OCI-LY7 (cell line): ENCODE measurements around the gene JPH3. TPM values are rescaled to one million over a fixed set of nuclear protein-coding genes. Genes with fewer than 3 reads are reported as not detected.

Experiments
- BruUV-seq: library from RNA; stranded (reverse); fragments of 400-500 nt; replicated peaks from 2 replicates; lab custom pipeline; 2021; lab: Mats Ljungman, UMichigan
- CTCF ChIA-PET: fragments of 300-600 bp; sonication (Branson Sonifier 250); formaldehyde crosslinking; loops from one replicate; lab custom pipeline; 2022; ENCODE audit warnings: antibody characterized with exemption; ENCODE audit not compliant: unreplicated experiment; lab: Charles Lee
- POLR2A ChIA-PET: fragments of 300-600 bp; sonication (Branson Sonifier 250); formaldehyde crosslinking; loops from one replicate; lab custom pipeline; 2022; ENCODE audit warnings: antibody characterized with exemption; lab: Charles Lee
- DNase-seq: peaks from one replicate; pipeline ENCODE4 v3.0.0-alpha.2; 2015; ENCODE audit warnings: low spot score
- H2AFZ ChIP-seq: fragments of 200-600 bp; sonication (generic), shearing (Covaris generic); 2 replicates; pipeline ENCODE4 v1.6.1; 2014; ENCODE audit warnings: mild to moderate bottlenecking, antibody characterized with exemption, low read length, moderate library complexity
- H3K27ac ChIP-seq: fragments of 200-600 bp; sonication (generic); 2 replicates; pipeline ENCODE4 v1.5.1; 2014; ENCODE audit warnings: mixed run types, low read depth, mild to moderate bottlenecking, moderate library complexity, low read length, inconsistent platforms; ENCODE audit not compliant: poor library complexity, severe bottlenecking
- H3K36me3 ChIP-seq: fragments of 200-600 bp; sonication (generic); 2 replicates; pipeline ENCODE4 v1.6.1; 2014; ENCODE audit warnings: mild to moderate bottlenecking, antibody characterized with exemption, low read length, moderate library complexity, mixed read lengths; ENCODE audit not compliant: insufficient read depth
- H3K4me1 ChIP-seq: fragments of 200-600 bp; sonication (generic); 2 replicates; pipeline ENCODE4 v1.5.1; 2014; ENCODE audit warnings: mild to moderate bottlenecking, low read length; ENCODE audit not compliant: insufficient read depth, poor library complexity, severe bottlenecking
- H3K4me2 ChIP-seq: fragments of 200-600 bp; sonication (generic); 2 replicates; pipeline ENCODE4 v1.6.1; 2014; ENCODE audit warnings: mild to moderate bottlenecking, low read length
- H3K4me3 ChIP-seq: fragments of 200-600 bp; sonication (generic); 2 replicates; pipeline ENCODE4 v1.5.1; 2014; ENCODE audit warnings: mild to moderate bottlenecking, low read depth, low read length; ENCODE audit not compliant: poor library complexity, severe bottlenecking
- H3K79me2 ChIP-seq: fragments of 200-600 bp; sonication (generic); 2 replicates; pipeline ENCODE4 v1.6.1; 2016; ENCODE audit warnings: low read depth, mild to moderate bottlenecking, low read length, moderate library complexity, mixed read lengths; ENCODE audit not compliant: insufficient read depth
- H3K9me2 ChIP-seq: fragments of 200-600 bp; sonication (generic); 2 replicates; pipeline ENCODE4 v1.6.1; 2016; ENCODE audit warnings: mild to moderate bottlenecking, low read length, mixed read lengths; ENCODE audit not compliant: insufficient read depth
- H3K9me3 ChIP-seq: fragments of 200-600 bp; sonication (generic); 2 replicates; pipeline ENCODE4 v1.6.1; 2014; ENCODE audit warnings: mild to moderate bottlenecking, mixed run types, low read length, mixed read lengths
- H4K20me1 ChIP-seq: fragments of 200-600 bp; sonication (generic); 2 replicates; pipeline ENCODE4 v1.6.1; 2014; ENCODE audit warnings: mild to moderate bottlenecking, antibody characterized with exemption, low read length, moderate library complexity, mixed read lengths; ENCODE audit not compliant: insufficient read depth
- CTCF ChIP-seq: fragments of 200-600 bp; sonication (generic); conservative IDR thresholded peaks from 2 replicates; pipeline ENCODE4 v1.5.1; 2014; ENCODE audit warnings: mild to moderate bottlenecking, antibody characterized with exemption, low read length, moderate library complexity, mixed read lengths
- EZH2phosphoT487 ChIP-seq: fragments of 200-600 bp; sonication (generic); IDR thresholded peaks from 2 replicates; pipeline ENCODE4 v1.6.1; 2018; ENCODE audit warnings: low read depth, borderline replicate concordance, mild to moderate bottlenecking, mixed run types, antibody characterized with exemption, low read length, moderate library complexity, mixed read lengths
- intact Hi-C: fragments of 100-400 bp; cut with micrococcal nuclease; formaldehyde crosslinking; loops from one replicate; pipeline ENCODE4 v1.10.0; 2022; ENCODE audit not compliant: unreplicated experiment
- total RNA-seq, 2 experiments: library from RNA; depleted of rRNA in 1 of 2; stranded (reverse); fragments of >200 nt in 1 of 2; shearing (Covaris generic) in 1 of 2; gene quantifications; 2 replicates each; pipeline ENCODE4 v1.2.3, GENCODE V29; 2014 to 2022

Gene JPH3
- total RNA-seq, 2 experiments from 2014 or later = not detected

GRCh38 chr16:87746178-87746577, 143.9 kb downstream of the JPH3 start:
- BruUV-seq = no TSS peak
- Histone ChIP-seq H4K20me1 (peaks cover 7% of the 10 kb centered on the region; the same call in 1 of the 2 replicates), H2AFZ (no peak overlapping the region), H3K4me1 (no peaks in the 10 kb centered on the region), H3K4me2 (no peak overlapping the region), H3K79me2 (peaks cover 26% of the 10 kb centered on the region), H3K36me3 (peaks cover 96% of the 10 kb centered on the region), H3K9me2 (no peaks in the 10 kb centered on the region), H3K4me3 (no peak overlapping the region), H3K27ac (no peak overlapping the region), H3K9me3 (no peaks in the 10 kb centered on the region)
- CTCF ChIA-PET = no interaction called here
- no peak for DNase-seq
- POLR2A ChIA-PET = no interaction called here
- intact Hi-C loops = no loop called here
- TF ChIP-seq EZH2phosphoT487 (no peak), CTCF (no peak)

Other genes starting within 250 kb of the JPH3 start
- gene FBXO31, start 218.7 kb upstream of the JPH3 start, total RNA-seq (2014; rRNA removed; shearing (Covaris generic)) = 14.5 and 26.0 TPM in 2 replicates
- gene FBXO31, start 218.7 kb upstream of the JPH3 start, total RNA-seq (2022) = 25.5 and 32.4 TPM in 2 replicates
- 15.3 and 15.5 TPM in 2 replicates for gene MAP1LC3B, start 210.2 kb upstream of the JPH3 start, total RNA-seq (2014; rRNA removed; shearing (Covaris generic))
- gene MAP1LC3B, start 210.2 kb upstream of the JPH3 start, total RNA-seq (2022) = 43.8 and 48.5 TPM in 2 replicates
- 6.0 and 8.5 TPM in 2 replicates for gene ZCCHC14, start 109.5 kb upstream of the JPH3 start, total RNA-seq (2014; rRNA removed; shearing (Covaris generic))
- 17.1 and 19.6 TPM in 2 replicates for gene ZCCHC14, start 109.5 kb upstream of the JPH3 start, total RNA-seq (2022)
- 146 and 147 TPM in 2 replicates for gene KLHDC4, start 163.5 kb downstream of the JPH3 start, total RNA-seq (2014; rRNA removed; shearing (Covaris generic))
- gene KLHDC4, start 163.5 kb downstream of the JPH3 start, total RNA-seq (2022) = 213 and 233 TPM in 2 replicates